ENCODE results near the gene ASF1A. TPM values are rescaled to one million over a fixed set of nuclear protein-coding genes. Genes with fewer than 3 reads are reported as not detected.
"Not testable (repeated sequence)": the region's sequence is repeated elsewhere in the genome, so short reads cannot be mapped to it uniquely, and the experiment has no call there.

ASF1A gene
- total and polyA plus RNA-seq, 3 experiments from 2014 or later, result 42.6 to 57.2 (median 46.1) TPM

- Histone ChIP-seq H3K4me3 (ENCODE audit: low read length) (peak overlapping the region; percentile 43), H3K36me3 (ENCODE audit: insufficient read depth, low read length) (no peaks in the 10 kb centered on the region), H3K27ac (ENCODE audit: low read depth, low read length) (peak overlapping the region; percentile 18), H3K27me3 (ENCODE audit: insufficient read depth, low read length, poor library complexity, severe bottlenecking) (no peaks in the 10 kb centered on the region), H3K4me1 (ENCODE audit: insufficient read depth, low read length) (peaks cover 22% of the 10 kb centered on the region), H3K9me3 (ENCODE audit: low read length) (no peaks in the 10 kb centered on the region)
- ChIA-PET POLR2A (interaction anchor here (0.6 to 1.2 kb wide), 2 partner anchors 19 to 29 kb away, joined by 3 to 4 read pairs; partner anchors contain the start of gene ASF1A), CTCF (interaction anchor here (1.1 to 1.7 kb wide), 3 partner anchors 56 to 77 kb away, joined by 3 to 4 read pairs (median 3); no protein-coding TSS in a partner anchor)
- H3K9me3 Mint-ChIP-seq, result peaks cover 2 to 20% (median 7%) of the 10 kb centered on the region in 5 donors
- H3K4me3 Mint-ChIP-seq, result peak overlapping the region; percentile 17 to 74 (median 64)
- DNase-seq, result peak in 1 of 5 donors; percentile 12
- H3K27me3 Mint-ChIP-seq, result no peaks in the 10 kb centered on the region
- peak overlapping the region; percentile 21 to 85 (median 67) for H3K27ac Mint-ChIP-seq
- H3K4me1 Mint-ChIP-seq, result peaks cover 53 to 72% (median 71%) of the 10 kb centered on the region in 3 donors
- H3K36me3 Mint-ChIP-seq, result peaks cover 16 to 25% (median 17%) of the 10 kb centered on the region in 3 donors
Observed at GRCh38 chr6:118864341-118865099, 29.4 kb upstream of the ASF1A start.

- POLR2A ChIA-PET, result interaction anchor here (0.6 to 1.2 kb wide), 2 partner anchors 20 to 29 kb away, joined by 3 to 4 read pairs; partner anchors contain the start of gene ASF1A
Observed at GRCh38 chr6:118865100-118865391, 28.9 kb upstream of the ASF1A start.

GRCh38 chr6:118867181-118867580 lies 26.8 kb upstream of the ASF1A start:
- Mint-ChIP-seq H3K4me3 (no peak overlapping the region), H3K27me3 (no peaks in the 10 kb centered on the region), H3K27ac (no peak overlapping the region), H3K4me1 (peaks cover 63 to 80% (median 71%) of the 10 kb centered on the region in 3 donors), H3K9me3 (peaks cover 3 to 16% (median 7%) of the 10 kb centered on the region in 5 donors), H3K36me3 (peaks cover 11 to 32% (median 14%) of the 10 kb centered on the region in 3 donors)
- ChIA-PET POLR2A (no interaction called here), CTCF (no interaction called here)
- Histone ChIP-seq H3K27me3 (ENCODE audit: insufficient read depth, low read length, poor library complexity, severe bottlenecking) (no peaks in the 10 kb centered on the region), H3K9me3 (ENCODE audit: low read length) (no peaks in the 10 kb centered on the region), H3K4me3 (ENCODE audit: low read length) (no peak overlapping the region), H3K27ac (ENCODE audit: low read depth, low read length) (no peak overlapping the region), H3K36me3 (ENCODE audit: insufficient read depth, low read length) (no peaks in the 10 kb centered on the region), H3K4me1 (ENCODE audit: insufficient read depth, low read length) (peaks cover 22% of the 10 kb centered on the region)
- no peak for DNase-seq

More at GRCh38 chr6:118865100-118865391, 28.9 kb upstream of the ASF1A start:
- Histone ChIP-seq H3K36me3 (ENCODE audit: insufficient read depth, low read length) (no peaks in the 10 kb centered on the region), H3K4me3 (ENCODE audit: low read length) (no peak overlapping the region), H3K9me3 (ENCODE audit: low read length) (no peaks in the 10 kb centered on the region), H3K4me1 (ENCODE audit: insufficient read depth, low read length) (peaks cover 22% of the 10 kb centered on the region), H3K27me3 (ENCODE audit: insufficient read depth, low read length, poor library complexity, severe bottlenecking) (no peaks in the 10 kb centered on the region), H3K27ac (ENCODE audit: low read depth, low read length) (no peak overlapping the region)
- Mint-ChIP-seq H3K36me3 (peaks cover 14 to 27% (median 16%) of the 10 kb centered on the region in 3 donors), H3K27ac (peak overlapping the region in 6 of 8 donors; percentile 17 to 85 (median 67)), H3K27me3 (no peaks in the 10 kb centered on the region), H3K9me3 (peaks cover 3 to 21% (median 7%) of the 10 kb centered on the region in 5 donors), H3K4me3 (peak overlapping the region; percentile 17 to 74 (median 64)), H3K4me1 (peaks cover 53 to 72% (median 71%) of the 10 kb centered on the region in 3 donors)
- CTCF ChIA-PET, result interaction anchor here (1.3 to 1.7 kb wide), 2 partner anchors 64 to 78 kb away, joined by 3 to 4 read pairs; no protein-coding TSS in a partner anchor
- DNase-seq, result no peak

- H3K36me3 Mint-ChIP-seq, result peaks cover 11 to 28% (median 14%) of the 10 kb centered on the region in 3 donors
- H3K9me3 ChIP-seq (ENCODE audit: low read length); H3K27me3 ChIP-seq (ENCODE audit: insufficient read depth, low read length, poor library complexity, severe bottlenecking); H3K4me3 Mint-ChIP-seq; H3K27me3 Mint-ChIP-seq; CTCF ChIA-PET; H3K27ac Mint-ChIP-seq; H3K27ac ChIP-seq (ENCODE audit: low read depth, low read length); POLR2A ChIA-PET; DNase-seq; H3K36me3 ChIP-seq (ENCODE audit: insufficient read depth, low read length); H3K4me3 ChIP-seq (ENCODE audit: low read length): not testable (repeated sequence)
- peaks cover 54 to 74% (median 65%) of the 10 kb centered on the region in 3 donors for H3K4me1 Mint-ChIP-seq
- peaks cover 3 to 16% (median 7%) of the 10 kb centered on the region in 5 donors for H3K9me3 Mint-ChIP-seq
- peaks cover 20% of the 10 kb centered on the region for H3K4me1 ChIP-seq (ENCODE audit: insufficient read depth, low read length)
Observed at GRCh38 chr6:118868901-118869300, 25.1 kb upstream of the ASF1A start.

- CTCF ChIA-PET, result no interaction called here
- Mint-ChIP-seq H3K4me3 (no peak overlapping the region), H3K27ac (no peak overlapping the region), H3K4me1 (peaks cover 51 to 71% (median 63%) of the 10 kb centered on the region in 3 donors), H3K27me3 (no peaks in the 10 kb centered on the region), H3K9me3 (peaks cover 3 to 16% (median 7%) of the 10 kb centered on the region in 5 donors), H3K36me3 (peaks cover 12 to 30% (median 14%) of the 10 kb centered on the region in 3 donors)
- no peaks in the 10 kb centered on the region for H3K27me3 ChIP-seq (ENCODE audit: insufficient read depth, low read length, poor library complexity, severe bottlenecking)
- no peak for DNase-seq
- no peaks in the 10 kb centered on the region for H3K36me3 ChIP-seq (ENCODE audit: insufficient read depth, low read length)
- H3K9me3 ChIP-seq (ENCODE audit: low read length), result no peaks in the 10 kb centered on the region
- POLR2A ChIA-PET, result no interaction called here
- H3K27ac ChIP-seq (ENCODE audit: low read depth, low read length), result no peak overlapping the region
- no peak overlapping the region for H3K4me3 ChIP-seq (ENCODE audit: low read length)
- peaks cover 16% of the 10 kb centered on the region for H3K4me1 ChIP-seq (ENCODE audit: insufficient read depth, low read length)
Observed at GRCh38 chr6:118869350-118869749, 24.6 kb upstream of the ASF1A start.

- Mint-ChIP-seq H3K4me3 (no peak overlapping the region), H3K4me1 (peaks cover 46 to 66% (median 58%) of the 10 kb centered on the region in 3 donors), H3K36me3 (peaks cover 14 to 32% (median 14%) of the 10 kb centered on the region in 3 donors), H3K27me3 (no peaks in the 10 kb centered on the region), H3K9me3 (peaks cover 3 to 16% (median 7%) of the 10 kb centered on the region in 5 donors), H3K27ac (no peak overlapping the region)
- H3K36me3 ChIP-seq (ENCODE audit: insufficient read depth, low read length), result no peaks in the 10 kb centered on the region
- H3K4me3 ChIP-seq (ENCODE audit: low read length), result no peak overlapping the region
- no peak overlapping the region for H3K27ac ChIP-seq (ENCODE audit: low read depth, low read length)
- ChIA-PET CTCF (no interaction called here), POLR2A (no interaction called here)
- peaks cover 9% of the 10 kb centered on the region for H3K4me1 ChIP-seq (ENCODE audit: insufficient read depth, low read length)
- DNase-seq, result no peak
- H3K27me3 ChIP-seq (ENCODE audit: insufficient read depth, low read length, poor library complexity, severe bottlenecking), result no peaks in the 10 kb centered on the region
- H3K9me3 ChIP-seq (ENCODE audit: low read length), result no peaks in the 10 kb centered on the region
Observed at GRCh38 chr6:118869894-118870589, 23.9 kb upstream of the ASF1A start.

- Mint-ChIP-seq H3K27me3 (no peaks in the 10 kb centered on the region), H3K4me1 (peaks cover 37 to 57% (median 51%) of the 10 kb centered on the region in 3 donors), H3K27ac (no peak overlapping the region), H3K9me3 (peaks cover 1 to 11% (median 4%) of the 10 kb centered on the region in 5 donors), H3K4me3 (no peak overlapping the region), H3K36me3 (peaks cover 12 to 32% (median 16%) of the 10 kb centered on the region in 3 donors)
- CTCF ChIA-PET, result no interaction called here
- Histone ChIP-seq H3K9me3 (ENCODE audit: low read length) (no peaks in the 10 kb centered on the region), H3K27me3 (ENCODE audit: insufficient read depth, low read length, poor library complexity, severe bottlenecking) (no peaks in the 10 kb centered on the region), H3K36me3 (ENCODE audit: insufficient read depth, low read length) (no peaks in the 10 kb centered on the region), H3K4me1 (ENCODE audit: insufficient read depth, low read length) (no peaks in the 10 kb centered on the region), H3K4me3 (ENCODE audit: low read length) (no peak overlapping the region), H3K27ac (ENCODE audit: low read depth, low read length) (no peak overlapping the region)
- DNase-seq, result no peak
- POLR2A ChIA-PET, result no interaction called here
Observed at GRCh38 chr6:118871331-118871730, 22.6 kb upstream of the ASF1A start.

- ChIA-PET POLR2A (no interaction called here), CTCF (no interaction called here)
- no peak overlapping the region for H3K4me3 Mint-ChIP-seq
- H3K27ac ChIP-seq (ENCODE audit: low read depth, low read length), result no peak overlapping the region
- no peaks in the 10 kb centered on the region for H3K36me3 ChIP-seq (ENCODE audit: insufficient read depth, low read length)
- H3K4me1 ChIP-seq (ENCODE audit: insufficient read depth, low read length), result no peaks in the 10 kb centered on the region
- H3K4me1 Mint-ChIP-seq, result peaks cover 35 to 59% (median 54%) of the 10 kb centered on the region in 3 donors
- DNase-seq, result no peak
- H3K36me3 Mint-ChIP-seq, result peaks cover 12 to 25% (median 14%) of the 10 kb centered on the region in 3 donors
- no peaks in the 10 kb centered on the region for H3K27me3 Mint-ChIP-seq
- no peaks in the 10 kb centered on the region for H3K27me3 ChIP-seq (ENCODE audit: insufficient read depth, low read length, poor library complexity, severe bottlenecking)
- no peaks in the 10 kb centered on the region for H3K9me3 ChIP-seq (ENCODE audit: low read length)
- H3K4me3 ChIP-seq (ENCODE audit: low read length), result no peak overlapping the region
- peaks cover 0 to 5% (median 4%) of the 10 kb centered on the region in 5 donors for H3K9me3 Mint-ChIP-seq
- peak overlapping the region in 2 of 8 donors; percentile 47 to 76 for H3K27ac Mint-ChIP-seq
Observed at GRCh38 chr6:118872318-118872717, 21.6 kb upstream of the ASF1A start.
